Measurements from ENCODE around the gene ANKRD13B.

DNA sequence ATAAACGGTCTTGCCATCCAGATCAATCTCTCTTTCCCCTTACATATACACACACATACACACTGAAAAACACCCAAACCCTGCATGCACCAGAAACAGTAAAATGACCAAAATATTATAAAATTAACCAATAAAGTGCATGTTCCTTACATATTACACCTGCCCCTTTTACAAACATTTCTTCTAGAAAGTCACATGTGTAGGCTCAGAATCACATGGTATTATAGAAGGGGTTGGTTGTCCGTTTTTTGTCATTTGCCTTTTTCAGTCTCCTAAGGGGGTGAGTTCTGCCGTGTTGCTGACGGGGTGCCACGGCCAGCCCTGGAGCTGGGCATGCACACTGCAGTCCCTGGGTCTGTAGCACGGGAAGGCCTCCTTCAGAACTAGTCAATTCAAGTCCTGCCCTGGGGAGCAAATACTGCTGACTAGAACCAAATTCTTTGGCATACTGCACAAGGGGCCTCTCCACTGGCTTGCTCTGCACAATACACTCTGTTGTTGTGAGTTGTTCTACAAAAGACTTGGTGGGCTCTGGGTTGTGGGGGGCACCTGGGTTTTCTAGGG lies 37.8 kb downstream of the ANKRD13B start:
- TF ChIP-seq MAX (IDR thresholded peaks at IDR 0.05), result no peak
- no peak for TF ChIP-seq NFE2 (CRISPR knock-in tag; IDR thresholded peaks at IDR 0.05)
- TF ChIP-seq, protein P1, sequence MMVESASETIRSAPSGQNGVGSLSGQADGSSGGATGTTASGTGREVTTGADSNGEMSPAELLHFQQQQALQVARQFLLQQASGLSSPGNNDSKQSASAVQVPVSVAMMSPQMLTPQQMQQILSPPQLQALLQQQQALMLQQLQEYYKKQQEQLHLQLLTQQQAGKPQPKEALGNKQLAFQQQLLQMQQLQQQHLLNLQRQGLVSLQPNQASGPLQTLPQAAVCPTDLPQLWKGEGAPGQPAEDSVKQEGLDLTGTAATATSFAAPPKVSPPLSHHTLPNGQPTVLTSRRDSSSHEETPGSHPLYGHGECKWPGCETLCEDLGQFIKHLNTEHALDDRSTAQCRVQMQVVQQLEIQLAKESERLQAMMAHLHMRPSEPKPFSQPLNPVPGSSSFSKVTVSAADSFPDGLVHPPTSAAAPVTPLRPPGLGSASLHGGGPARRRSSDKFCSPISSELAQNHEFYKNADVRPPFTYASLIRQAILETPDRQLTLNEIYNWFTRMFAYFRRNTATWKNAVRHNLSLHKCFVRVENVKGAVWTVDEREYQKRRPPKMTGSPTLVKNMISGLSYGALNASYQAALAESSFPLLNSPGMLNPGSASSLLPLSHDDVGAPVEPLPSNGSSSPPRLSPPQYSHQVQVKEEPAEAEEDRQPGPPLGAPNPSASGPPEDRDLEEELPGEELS (CRISPR knock-in tag; IDR thresholded peaks at IDR 0.05), result no peak
- TF ChIP-seq, protein P2, sequence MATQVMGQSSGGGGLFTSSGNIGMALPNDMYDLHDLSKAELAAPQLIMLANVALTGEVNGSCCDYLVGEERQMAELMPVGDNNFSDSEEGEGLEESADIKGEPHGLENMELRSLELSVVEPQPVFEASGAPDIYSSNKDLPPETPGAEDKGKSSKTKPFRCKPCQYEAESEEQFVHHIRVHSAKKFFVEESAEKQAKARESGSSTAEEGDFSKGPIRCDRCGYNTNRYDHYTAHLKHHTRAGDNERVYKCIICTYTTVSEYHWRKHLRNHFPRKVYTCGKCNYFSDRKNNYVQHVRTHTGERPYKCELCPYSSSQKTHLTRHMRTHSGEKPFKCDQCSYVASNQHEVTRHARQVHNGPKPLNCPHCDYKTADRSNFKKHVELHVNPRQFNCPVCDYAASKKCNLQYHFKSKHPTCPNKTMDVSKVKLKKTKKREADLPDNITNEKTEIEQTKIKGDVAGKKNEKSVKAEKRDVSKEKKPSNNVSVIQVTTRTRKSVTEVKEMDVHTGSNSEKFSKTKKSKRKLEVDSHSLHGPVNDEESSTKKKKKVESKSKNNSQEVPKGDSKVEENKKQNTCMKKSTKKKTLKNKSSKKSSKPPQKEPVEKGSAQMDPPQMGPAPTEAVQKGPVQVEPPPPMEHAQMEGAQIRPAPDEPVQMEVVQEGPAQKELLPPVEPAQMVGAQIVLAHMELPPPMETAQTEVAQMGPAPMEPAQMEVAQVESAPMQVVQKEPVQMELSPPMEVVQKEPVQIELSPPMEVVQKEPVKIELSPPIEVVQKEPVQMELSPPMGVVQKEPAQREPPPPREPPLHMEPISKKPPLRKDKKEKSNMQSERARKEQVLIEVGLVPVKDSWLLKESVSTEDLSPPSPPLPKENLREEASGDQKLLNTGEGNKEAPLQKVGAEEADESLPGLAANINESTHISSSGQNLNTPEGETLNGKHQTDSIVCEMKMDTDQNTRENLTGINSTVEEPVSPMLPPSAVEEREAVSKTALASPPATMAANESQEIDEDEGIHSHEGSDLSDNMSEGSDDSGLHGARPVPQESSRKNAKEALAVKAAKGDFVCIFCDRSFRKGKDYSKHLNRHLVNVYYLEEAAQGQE (IDR thresholded peaks at IDR 0.05; ENCODE audit: borderline replicate concordance in 1 of 2, low read depth in 1 of 2, low read length in 2 of 2), result no peak

Measured in HepG2 (cell line).